ENCODE results near the gene MED27.

The MED27 gene, protein sequence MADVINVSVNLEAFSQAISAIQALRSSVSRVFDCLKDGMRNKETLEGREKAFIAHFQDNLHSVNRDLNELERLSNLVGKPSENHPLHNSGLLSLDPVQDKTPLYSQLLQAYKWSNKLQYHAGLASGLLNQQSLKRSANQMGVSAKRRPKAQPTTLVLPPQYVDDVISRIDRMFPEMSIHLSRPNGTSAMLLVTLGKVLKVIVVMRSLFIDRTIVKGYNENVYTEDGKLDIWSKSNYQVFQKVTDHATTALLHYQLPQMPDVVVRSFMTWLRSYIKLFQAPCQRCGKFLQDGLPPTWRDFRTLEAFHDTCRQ

DNA sequence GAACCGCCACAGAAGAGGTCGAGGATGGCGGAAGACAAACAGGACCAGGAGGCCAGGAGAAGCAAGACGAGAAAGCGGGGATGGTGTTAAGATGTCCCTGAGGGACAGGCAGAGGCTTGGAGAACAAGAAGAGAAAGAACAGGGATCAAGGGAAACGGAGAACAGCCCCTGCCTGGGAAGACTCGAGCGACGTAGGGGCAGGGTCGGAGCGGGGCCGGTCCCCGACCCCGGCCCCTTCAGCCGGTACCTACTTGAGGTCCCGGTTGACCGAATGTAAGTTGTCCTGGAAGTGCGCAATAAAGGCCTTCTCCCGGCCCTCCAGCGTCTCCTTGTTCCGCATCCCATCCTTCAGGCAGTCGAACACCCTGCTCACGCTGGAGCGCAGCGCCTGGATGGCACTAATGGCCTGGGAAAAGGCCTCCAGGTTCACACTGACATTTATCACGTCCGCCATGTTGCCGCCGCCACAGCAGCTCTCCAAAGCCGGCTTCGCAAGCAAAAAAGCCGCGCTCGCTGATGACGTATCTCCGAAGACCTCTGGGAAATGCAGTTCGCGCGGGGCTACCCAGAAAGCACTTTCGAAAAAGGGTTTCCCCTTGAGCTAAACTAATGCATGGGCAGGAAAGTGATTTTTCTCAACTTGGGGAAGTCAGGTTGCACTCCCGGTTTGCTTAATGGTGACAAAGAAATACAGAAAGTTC is at the start of gene MED27:
Gene MED27 (minus strand): TSS at position 477 of the 701 bp plus-strand sequence. CDS start 23 bp downstream, at position 454.
- DNase-seq, result peak; percentile 59

DNA sequence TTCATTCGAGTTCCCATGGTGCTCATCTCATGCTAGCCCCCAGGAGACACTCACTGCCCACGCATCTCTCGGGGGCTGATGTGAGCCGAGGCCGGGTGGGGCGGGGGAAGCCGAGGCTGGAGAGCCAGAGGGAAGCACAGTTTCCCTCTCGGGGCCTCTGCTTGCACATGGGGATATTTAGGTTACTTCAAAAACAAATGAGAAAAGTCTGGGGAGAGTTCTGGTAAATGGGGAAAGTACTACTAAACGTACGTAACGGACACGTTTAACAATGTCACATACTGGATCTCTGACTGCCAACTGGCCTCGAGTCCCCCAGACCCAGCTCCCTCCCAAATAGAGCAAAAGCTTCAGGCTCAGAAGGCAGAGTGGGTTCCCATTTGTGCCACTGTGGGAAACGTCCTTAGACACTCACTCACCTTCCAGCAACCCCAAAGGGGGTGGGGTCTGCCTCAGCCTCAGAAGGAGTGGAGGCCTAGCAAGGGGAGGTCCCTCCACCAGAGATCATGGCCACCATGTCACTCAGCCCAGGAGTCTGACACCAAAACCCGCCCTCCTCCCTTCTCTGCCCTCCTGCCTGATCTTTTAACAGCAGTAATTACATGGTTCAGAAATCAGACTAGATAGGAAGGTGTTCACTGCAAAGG is 48.3 kb upstream of the MED27 start:
- DNase-seq, result no peak

DNA sequence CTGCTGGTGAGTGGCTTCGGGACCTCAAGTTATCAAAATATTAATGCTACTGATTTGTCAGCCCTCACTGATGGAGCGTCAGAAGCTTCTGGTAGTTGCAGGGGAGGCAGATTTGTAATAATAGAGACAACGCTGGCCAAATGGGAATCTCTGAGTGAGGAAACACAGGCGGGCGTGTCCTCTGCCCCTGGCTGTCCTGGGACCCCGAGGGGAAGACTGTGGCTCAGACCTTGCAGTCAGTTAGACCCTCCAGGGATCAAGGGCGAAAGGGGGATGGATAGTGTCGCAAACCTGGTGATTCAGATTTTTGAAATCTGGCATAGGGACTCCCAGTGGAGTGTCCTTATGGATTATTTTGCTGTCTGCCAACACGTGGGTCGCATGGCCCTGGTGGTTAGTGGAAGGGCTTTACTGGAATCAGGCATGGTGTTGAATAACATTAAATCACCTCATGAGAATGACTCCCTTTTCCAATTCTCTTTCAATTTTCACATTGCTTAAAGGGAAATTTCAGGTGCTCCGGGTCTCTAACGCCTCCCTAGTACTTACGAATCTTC is 47.1 kb upstream of the MED27 start:
- DNase-seq, result no peak

DNA sequence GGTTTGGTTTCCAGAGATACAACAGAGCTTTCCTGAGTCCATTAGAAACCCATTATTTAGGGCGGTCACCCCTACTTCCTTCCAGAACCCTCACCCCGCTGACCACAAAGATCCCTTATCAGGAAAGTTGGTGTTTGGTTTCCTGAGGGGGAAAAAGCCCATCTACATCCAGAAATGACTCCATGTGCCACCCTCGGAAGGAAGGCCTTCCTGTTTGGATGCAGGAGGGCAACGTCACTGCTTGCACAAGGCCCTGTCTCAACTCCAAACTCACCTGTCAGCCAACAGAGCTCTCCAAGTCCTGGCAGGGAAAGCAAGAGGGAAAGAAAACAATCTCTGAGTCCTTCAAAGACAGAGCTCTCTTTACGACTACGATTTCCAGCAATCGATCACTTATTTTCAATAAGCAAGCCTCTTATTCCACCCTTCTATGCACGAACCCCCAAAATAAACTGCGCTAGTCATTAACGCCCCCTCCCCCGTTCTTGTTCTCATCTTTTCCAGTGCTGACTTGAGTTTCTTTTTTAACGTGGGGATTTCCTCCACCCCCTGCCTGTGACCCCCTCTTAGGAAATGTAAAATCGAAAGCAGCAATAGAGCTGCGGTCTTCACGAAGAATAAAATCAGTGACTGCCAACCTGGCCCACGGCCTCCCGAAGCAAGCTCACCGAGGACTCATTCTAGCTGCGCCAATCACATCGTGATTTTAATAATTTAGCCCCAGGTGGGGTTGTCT is 46.4 kb upstream of the MED27 start:
- no peak for DNase-seq

DNA sequence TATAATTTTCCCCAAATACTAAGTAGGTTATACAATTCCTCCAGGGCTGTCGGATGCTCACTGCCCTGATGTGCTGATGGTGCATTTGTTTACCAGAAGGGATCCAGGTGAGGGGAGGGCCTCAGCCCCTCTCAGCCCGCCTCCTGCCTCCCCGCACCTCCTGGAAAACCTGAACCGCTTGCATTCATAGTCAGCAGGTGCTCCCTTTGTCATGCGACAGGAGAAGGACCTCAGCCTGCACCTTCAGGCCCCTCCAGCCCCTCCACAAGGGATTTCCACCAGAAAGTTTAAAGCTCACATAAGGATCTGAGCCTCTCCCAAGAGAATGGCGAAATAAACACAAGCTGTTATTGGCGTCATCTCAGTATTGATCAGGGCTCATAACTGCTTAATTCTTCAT is 45.7 kb upstream of the MED27 start:
- DNase-seq, result no peak

DNA sequence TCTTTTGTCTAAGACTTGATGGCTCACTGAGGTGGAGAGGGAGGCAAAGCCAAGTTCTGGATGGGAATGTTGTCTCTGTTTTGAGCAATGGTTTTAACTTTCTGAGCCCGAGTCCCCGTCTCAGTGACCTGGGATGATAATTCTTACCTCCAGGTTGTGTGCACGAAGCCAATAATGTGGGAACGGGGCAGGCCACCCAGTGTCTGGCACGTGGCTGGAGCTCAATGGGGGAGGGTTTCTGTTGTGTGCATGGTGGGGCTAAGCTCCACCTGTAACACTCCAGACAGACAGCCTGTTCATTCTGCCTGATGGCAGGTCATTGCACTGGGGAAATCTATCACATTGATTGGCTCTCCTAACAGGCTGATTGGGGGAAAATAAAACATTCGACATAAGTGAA is 45.1 kb upstream of the MED27 start:
- DNase-seq, result no peak

DNA sequence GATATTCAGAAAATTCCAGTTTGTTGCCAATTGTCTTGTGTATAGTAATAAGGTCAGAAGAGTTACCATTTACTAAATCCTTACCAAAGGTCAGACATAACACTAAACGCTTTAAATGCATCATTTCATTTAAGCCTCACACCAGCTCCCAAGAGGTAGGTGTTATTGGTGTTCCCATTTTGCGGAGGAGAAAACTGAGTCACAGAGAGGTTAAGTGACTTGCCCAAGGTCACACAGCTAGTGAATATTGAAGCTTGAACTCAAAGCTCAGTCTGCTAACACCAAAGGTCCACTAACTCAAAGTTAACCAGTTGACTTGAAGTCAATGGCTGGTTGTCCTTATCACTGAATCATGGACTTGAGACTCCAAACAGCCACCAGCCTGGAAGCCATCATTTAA is 41.4 kb upstream of the MED27 start:
- DNase-seq, result no peak

DNA sequence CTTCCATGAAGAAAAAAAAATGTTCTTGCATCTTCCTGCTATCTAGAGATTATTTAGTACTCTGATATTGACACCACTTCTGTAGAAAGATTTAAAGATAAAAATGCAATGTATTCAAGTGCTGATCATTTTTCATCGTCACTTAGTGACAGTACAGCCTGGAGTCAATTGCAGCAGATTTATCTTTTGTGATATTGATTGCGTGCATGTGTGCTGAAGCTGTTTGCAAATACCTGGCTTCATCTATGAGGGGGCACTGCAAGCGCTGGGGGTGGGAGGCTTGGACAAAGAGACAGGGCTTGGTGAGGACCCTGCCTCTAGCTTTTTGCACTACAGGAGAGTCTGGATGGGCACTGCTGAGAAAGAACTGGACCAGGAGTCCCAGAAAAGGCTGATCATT is 38.0 kb upstream of the MED27 start:
- no peak for DNase-seq

DNA sequence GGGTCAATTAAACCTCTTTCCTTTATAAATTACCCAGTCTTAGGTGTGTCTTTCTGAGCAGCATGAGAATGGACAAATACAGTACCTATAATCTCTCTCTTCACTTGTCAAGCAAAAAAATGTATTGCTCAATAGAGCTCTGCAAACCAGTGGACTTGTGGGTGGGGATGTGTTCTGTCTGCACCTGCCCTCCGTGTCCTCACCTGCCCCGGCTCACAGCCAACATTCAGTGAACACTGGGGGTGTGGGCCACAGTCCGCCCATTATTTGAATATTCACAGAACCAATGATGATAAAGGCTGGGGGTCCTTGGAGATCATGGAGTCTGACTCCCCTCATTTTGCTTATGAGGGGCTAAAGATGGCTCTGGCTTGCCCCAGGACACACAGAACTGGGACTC is 36.9 kb upstream of the MED27 start:
- no peak for DNase-seq

DNA sequence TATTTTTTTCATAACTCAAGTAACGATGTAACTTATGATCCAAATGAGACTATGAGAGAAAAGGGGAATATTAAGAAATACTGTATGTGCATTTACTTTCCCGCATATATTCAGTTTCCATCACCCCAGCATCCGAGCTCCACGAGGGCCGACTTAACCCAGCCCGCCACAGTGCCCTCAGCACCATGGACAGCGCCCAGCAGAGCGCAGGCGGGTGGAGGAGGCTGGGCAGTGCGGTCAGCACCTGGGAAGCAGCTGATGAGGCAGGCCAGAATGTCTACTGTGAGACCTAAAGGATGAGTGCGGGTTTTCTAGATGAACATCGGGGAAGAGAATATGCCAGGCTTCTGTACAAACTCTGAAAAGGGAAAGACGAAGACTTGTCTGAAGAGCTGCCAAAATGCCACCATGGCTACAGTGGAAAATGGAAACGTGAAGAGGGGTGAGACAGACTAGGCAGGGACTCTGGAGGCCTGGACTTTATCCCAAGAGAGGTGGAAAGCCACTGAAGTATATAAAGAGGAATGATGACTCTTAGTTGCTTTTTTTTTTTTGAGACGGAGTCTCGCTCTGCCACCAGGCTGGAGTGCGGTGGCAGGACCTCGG is 34.5 kb upstream of the MED27 start:
- DNase-seq, result no peak

DNA sequence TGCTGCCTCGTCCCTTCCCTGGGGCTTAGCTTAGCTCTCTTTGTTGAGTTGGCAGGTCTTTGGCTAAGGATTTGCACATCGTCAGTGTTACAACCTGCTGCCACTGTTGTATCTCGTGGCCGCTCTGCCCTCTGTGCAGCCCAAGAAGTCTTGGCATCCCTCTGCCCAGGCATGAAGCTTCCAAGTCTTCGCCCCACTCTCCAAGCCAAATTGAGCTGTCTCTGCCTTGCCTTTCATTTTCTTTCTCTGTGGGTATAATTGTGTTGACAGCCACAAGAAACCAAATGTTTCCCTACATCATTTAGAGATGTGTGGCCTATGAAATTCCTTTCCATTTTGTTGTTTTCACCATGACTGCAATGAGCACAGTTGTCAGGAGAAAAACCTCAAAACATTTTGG is 29.6 kb upstream of the MED27 start:
- DNase-seq, result no peak

DNA sequence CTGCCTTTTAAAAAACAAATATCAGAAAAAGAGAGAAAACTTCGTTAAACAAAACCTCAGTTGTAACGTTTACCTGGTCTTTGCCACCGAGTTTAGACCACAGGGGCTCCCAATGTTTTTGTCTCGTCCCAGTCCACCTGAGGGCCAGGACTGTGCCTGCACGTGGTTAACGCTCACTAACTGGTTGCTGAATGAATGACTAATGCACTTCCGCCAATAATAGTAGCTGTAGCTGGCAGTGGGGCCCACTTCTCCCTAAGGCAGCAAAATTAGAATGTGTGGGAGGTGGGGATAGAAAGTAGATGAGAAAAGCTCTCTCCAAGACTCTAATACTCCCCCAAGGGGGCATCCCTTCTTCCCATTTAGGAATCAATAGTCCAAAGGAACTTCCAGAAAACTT is 29.1 kb upstream of the MED27 start:
- DNase-seq, result no peak

DNA sequence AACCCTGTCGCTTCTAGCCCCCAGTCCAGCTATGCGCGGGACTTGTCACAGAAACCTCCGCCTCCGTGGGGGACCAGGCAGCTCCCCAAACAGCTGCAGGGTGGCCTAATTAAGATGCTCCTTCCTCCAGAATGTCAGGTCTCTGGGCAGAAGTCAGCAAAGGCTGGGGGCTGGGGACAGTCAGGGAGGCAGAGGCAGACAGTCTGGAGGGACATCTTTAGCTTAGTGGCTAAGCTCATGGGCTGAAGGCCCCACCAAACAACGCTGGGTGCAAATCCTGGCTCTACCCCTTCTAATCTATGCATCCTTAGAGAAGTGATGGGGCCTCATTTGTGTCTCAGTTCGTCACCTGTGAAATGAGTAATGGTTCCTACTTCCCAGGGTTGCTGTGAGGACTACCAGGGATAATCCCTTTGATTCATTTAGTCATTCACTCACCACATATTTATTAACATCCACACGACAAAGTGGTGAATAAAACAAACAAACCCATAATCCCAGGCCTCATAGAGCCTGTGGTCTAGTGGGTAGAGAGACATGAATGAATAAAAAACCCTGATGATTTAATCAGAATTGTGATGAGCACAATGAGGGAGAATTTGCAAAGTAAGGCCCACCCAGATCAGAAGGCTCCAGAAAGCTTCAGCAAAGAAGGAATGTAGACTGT is 20.2 kb upstream of the MED27 start:
- DNase-seq, result no peak

DNA sequence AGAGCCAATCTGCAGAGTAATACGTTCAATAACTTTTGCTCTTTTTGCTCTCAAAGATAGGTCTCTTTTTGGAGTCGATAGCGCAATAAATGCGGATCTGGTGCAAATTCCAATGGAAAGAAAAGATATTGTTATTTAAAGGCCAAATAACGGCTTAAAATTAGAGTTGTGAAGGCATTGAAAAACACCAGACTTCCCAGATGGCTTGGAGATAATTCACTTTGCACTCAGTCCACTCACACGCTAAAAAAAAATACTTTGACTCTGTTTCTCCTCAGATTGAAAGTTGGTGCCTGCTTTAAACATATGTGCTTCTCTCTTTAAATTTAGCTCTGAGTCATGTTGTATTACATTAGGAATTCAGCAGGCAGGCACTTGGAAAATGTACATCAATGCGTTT is 19.5 kb upstream of the MED27 start:
- DNase-seq, result no peak

DNA sequence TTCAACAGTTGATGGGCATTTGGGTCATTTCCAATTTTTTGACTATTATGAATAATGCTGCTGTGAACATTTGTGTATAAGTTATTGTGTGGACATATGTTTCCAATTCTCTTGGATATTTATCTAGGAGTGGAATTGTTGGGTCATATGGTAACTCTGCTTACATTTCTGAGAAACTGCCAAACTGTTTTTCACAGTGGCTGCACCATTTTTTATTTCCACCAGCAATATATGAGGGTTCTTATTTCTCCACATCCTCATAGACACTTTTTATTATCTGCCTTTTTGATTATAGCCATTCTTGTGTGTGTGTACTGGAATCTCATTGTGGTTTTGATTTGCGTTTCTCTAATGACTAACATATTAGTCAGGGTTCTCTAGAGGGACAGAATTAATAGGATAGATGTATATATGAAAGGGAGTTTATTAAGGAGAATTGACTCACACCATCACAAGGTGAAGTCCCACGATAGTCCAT is 14.7 kb upstream of the MED27 start:
- DNase-seq, result peak; percentile 52

DNA sequence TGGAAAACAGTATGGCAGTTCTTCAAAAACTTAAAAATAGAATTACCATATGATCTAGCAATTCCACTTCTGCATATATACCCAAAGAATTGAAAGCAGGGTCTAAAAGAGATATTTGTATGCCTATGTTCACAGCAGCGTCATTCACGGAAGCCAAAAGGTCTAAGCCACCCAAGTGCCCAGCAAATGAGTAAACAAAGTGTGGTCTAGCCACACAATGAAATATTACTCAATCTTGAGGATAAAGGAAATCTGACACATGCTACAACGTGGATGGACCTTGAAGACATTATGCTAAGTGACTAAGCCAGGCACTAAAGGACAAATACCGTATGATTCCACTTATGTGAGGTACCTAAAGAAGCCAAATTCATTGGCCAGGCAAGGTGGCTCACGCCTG is 11.1 kb upstream of the MED27 start:
- DNase-seq, result no peak

DNA sequence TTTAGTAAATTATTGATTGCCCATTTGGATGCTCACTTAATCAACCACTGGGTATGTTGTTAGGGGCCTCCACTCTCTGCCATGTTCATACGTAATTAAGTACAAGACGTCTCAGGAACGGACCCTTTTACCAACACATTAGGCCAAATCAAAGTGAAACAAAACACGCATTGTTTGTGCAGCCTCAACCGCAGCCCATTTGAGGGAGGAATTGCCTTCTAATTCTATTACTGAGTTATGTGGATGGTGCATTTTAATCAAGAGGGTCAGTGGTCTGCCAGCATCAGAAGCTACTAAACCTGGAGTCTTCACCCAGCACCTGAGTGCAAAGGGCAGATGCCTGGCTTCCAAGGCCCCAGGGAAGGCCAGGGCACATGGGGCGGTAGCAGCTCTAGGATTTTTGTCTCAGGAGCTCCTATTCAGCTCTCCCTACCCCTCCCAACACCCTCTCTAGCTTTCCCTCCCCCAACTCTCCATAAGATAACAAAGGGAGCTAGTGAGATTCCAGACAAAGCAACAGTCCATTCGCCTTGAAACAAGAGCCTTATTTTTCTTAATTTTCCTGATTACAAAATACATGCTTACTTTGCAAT is 7.9 kb upstream of the MED27 start:
- DNase-seq, result no peak

DNA sequence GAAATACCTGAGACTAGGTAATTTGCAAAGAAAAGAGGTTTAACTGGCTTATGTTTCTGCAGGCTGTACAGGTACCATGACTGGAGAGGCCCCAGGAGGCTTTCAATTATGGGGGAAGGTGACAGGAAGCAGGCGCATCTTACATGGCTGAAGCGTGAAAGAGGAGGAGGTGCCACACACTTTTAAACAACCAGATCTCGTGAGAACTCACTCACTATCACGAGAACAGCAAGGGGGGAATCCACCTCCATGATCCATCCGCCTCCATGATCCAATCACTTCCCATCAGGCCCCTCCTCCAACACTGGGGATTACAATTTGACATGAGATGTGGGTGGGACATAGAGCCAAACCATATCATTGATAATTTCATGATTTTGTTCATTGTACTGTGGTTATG is 2.5 kb upstream of the MED27 start:
- DNase-seq, result no peak

DNA sequence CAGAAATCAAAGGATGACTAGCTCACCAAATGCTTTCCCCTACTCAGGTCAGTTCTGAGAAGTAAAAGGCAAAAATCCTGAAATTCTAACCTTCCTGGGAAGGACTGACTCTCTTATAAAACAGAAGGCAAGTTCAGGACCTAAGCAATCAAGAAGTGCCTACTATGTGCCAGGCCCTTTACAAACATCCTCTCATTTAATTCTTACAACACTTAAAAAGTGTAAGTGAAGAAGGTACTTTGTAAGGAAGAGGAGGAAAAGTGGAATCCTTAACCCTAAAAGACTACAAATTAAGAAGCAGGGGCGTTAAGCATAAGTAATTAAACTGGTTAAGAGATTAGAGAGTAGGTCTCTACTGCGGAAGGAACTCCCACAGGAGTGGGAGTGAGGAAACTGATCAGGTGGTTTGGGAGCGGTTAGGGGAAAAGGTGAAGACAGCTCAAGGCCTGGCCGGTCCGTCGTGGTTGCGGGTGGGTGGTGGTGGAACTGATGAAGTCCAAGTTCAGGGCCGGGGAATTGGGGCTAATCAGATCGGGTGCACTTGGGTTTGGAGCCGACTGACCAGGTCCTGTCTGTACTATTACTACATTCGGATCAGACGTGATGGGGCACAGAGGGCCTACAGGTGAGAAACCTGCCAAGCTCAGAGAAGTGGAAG is 839 bp downstream of the MED27 start:
- no peak for DNase-seq

DNA sequence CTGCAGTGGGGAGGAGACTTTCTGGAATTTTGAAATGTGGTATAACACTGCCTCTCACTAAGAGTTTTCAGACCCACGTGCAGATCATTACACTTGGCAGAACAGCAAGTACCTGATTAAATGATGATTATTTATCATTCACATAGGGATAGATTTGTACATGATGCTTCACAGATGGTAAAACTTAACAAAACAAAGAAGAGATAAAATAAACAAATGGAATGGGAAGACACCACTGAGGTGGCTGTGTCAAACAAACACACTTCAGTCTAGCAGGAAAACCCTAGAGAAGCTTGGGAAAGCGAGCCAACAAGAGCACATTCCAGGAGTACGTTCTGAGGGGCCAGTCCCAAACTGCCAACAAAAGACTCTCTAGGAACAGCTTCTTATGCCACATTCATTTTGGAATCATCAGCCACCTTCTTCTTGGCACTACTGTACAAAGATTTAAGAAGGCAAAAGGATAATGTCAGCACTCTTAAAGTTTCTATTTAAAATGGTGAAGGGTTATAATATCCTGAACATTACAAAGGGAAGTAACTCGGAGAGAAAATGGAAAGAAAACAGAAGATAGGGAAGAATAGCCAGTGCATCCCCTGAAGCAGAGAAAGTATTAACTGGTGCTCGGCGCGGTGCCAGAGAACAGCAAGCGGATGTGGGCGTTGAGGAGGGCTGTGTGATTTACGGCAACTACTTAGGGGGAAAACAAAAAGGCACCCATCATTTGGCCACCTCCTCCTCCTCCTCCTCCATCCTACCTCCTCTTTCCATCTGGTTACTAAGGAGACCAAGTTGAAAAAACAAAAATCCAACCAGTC is 1.6 kb downstream of the MED27 start:
- DNase-seq, result no peak

Data from NCI-H446 treated with DMSO at 0.1 percent for 48 hours (cell line).